ENCODE results near the gene TBKBP1.
A peak's percentile ranks its signal among the peaks of the same experiment; 100 is the strongest.

The TBKBP1 gene

DNA sequence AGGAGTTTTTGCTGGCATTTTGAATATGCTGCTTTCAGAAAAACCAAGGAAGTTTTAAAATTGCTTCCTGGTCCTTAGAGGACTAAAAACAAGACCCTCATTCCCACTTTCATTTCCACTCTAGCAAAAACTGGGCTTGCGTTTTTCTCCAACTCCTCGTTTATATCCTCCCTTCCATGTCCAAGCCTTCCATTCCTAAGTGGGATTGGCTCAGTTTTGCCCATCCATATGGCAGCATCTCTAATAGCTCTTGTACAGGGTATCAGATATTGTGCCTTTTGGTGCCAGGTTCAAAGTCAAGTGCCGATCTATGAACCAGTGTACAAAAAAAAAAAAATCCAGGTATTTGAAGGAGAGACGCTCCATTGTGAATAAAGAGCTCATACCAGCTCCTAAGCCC lies 9.9 kb upstream of the TBKBP1 start:
- Histone ChIP-seq H3K4me1 (ENCODE audit: insufficient read depth, low read length) (peaks cover 14% of the 10 kb centered on the region), H3K9me3 (ENCODE audit: insufficient read depth, low read depth, low read length) (no peaks in the 10 kb centered on the region), H3K27ac (ENCODE audit: low read length) (no peak overlapping the region), H3K27me3 (ENCODE audit: insufficient read depth, low read length) (no peaks in the 10 kb centered on the region), H3K9ac (ENCODE audit: low read depth, low read length) (no peak overlapping the region), H3K4me3 (ENCODE audit: low read length) (no peak overlapping the region), H3K36me3 (ENCODE audit: insufficient read depth, low read depth, low read length) (peaks cover 80% of the 10 kb centered on the region)

DNA sequence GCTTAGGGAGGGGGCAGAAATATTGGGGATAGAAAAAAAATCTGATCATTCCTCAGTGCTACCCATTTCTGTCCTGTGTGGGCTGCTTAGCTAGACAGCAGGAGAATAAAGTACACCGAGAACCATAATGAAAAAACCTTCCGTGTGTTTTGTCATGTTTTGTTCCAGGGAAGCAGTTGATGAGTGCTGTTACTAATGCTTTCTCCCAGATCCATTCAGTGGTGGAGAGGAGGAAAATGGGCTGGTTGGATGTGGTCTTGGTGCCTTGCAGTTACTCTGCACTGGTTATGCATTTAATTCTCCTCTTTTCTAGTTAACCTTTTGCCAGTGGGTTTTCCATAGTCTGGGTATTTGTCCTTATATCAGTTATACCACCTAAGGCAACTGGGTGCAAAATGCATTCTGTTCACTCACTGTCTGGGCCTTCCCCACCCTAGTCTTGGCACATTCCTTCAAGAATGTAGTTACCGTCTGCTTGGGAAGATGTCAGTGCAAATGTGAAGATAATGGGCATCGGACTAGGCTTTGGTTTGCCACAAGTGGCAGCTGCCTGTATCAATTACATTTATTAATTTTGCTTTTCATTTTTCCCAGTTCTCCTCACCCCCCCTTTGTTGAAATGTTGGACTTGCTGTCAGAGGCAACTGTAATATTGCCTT lies 9.3 kb upstream of the TBKBP1 start:
- Histone ChIP-seq H3K36me3 (ENCODE audit: insufficient read depth, low read depth, low read length) (peaks cover 74% of the 10 kb centered on the region), H3K27me3 (ENCODE audit: insufficient read depth, low read length) (no peaks in the 10 kb centered on the region), H3K9ac (ENCODE audit: low read depth, low read length) (no peak overlapping the region), H3K4me3 (ENCODE audit: low read length) (no peak overlapping the region), H3K9me3 (ENCODE audit: insufficient read depth, low read depth, low read length) (no peaks in the 10 kb centered on the region), H3K27ac (ENCODE audit: low read length) (no peak overlapping the region), H3K4me1 (ENCODE audit: insufficient read depth, low read length) (peaks cover 14% of the 10 kb centered on the region)

- no peaks in the 10 kb centered on the region for H3K9me3 ChIP-seq (ENCODE audit: insufficient read depth, low read depth, low read length)
- H3K4me1 ChIP-seq (ENCODE audit: insufficient read depth, low read length), result peaks cover 14% of the 10 kb centered on the region
- H3K9ac ChIP-seq (ENCODE audit: low read depth, low read length), result no peak overlapping the region
- no peaks in the 10 kb centered on the region for H3K27me3 ChIP-seq (ENCODE audit: insufficient read depth, low read length)
- no peak overlapping the region for H3K27ac ChIP-seq (ENCODE audit: low read length)
- peaks cover 63% of the 10 kb centered on the region for H3K36me3 ChIP-seq (ENCODE audit: insufficient read depth, low read depth, low read length)
- H3K4me3 ChIP-seq (ENCODE audit: low read length), result no peak overlapping the region
Measured at GRCh38 chr17:47685556-47686275, 8.2 kb upstream of the TBKBP1 start.

DNA sequence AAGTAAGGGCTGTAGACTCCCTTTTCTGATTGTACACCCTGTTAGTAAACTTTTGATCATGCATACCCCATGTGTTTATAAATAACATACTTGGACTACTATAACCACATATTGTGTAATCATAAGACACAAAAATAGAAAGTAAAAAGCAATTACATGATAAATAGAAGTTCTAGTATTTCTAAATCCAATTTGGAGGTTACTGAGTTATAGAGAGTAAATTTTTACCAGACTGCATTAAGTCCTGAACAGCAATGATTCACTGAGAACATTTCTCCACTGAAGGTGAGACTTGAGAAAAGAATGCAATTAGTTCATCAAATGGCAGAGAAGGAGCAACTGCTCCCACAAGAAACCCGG lies 7.7 kb upstream of the TBKBP1 start:
- no peak overlapping the region for H3K27ac ChIP-seq (ENCODE audit: low read length)
- no peak overlapping the region for H3K9ac ChIP-seq (ENCODE audit: low read depth, low read length)
- H3K4me1 ChIP-seq (ENCODE audit: insufficient read depth, low read length), result peaks cover 14% of the 10 kb centered on the region
- H3K36me3 ChIP-seq (ENCODE audit: insufficient read depth, low read depth, low read length), result peaks cover 58% of the 10 kb centered on the region
- H3K4me3 ChIP-seq (ENCODE audit: low read length), result no peak overlapping the region
- H3K9me3 ChIP-seq (ENCODE audit: insufficient read depth, low read depth, low read length), result no peaks in the 10 kb centered on the region
- H3K27me3 ChIP-seq (ENCODE audit: insufficient read depth, low read length), result no peaks in the 10 kb centered on the region

DNA sequence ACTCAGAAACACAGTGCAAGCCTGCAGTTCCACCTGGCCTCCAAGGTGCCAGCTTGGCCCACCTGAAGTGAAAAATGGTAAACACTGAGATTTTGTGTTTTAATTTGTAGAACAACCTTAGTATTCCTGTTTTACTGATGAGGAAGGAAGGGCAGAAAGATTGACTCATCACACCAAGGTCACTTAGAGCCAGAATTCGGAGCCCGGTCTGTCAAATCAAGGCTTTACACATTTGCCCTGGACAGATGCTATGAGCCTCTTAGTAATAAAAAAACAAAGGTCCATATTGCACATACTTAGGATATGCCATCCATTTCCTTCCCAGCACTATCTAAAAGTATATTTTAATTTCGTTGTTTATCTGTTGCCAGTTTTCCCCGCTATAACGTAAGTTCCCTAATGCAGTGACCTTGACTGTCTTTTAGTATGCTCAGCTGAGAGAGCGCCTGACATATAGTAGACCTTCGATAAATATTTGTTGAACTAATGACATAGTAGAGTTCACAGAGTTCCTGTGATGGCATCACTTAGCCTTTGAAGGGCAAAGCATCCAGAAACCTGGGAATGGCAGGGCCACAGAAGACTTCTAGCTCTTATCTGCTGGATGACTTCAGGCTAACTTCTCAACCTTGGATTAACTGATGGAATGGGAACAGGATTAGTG lies 7.2 kb upstream of the TBKBP1 start:
- Histone ChIP-seq H3K9ac (ENCODE audit: low read depth, low read length) (peak overlapping the region; percentile 5; the same call in 1 of the 2 replicates), H3K27ac (ENCODE audit: low read length) (no peak overlapping the region), H3K4me1 (ENCODE audit: insufficient read depth, low read length) (peaks cover 14% of the 10 kb centered on the region), H3K27me3 (ENCODE audit: insufficient read depth, low read length) (no peaks in the 10 kb centered on the region), H3K9me3 (ENCODE audit: insufficient read depth, low read depth, low read length) (no peaks in the 10 kb centered on the region), H3K4me3 (ENCODE audit: low read length) (no peak overlapping the region), H3K36me3 (ENCODE audit: insufficient read depth, low read depth, low read length) (peaks cover 53% of the 10 kb centered on the region)

GRCh38 chr17:47687328-47687690 lies 6.7 kb upstream of the TBKBP1 start:
- H3K4me3 ChIP-seq (ENCODE audit: low read length), result no peak overlapping the region
- no peaks in the 10 kb centered on the region for H3K9me3 ChIP-seq (ENCODE audit: insufficient read depth, low read depth, low read length)
- peaks cover 47% of the 10 kb centered on the region for H3K36me3 ChIP-seq (ENCODE audit: insufficient read depth, low read depth, low read length)
- peak overlapping the region; percentile 5; the same call in 1 of the 2 replicates for H3K9ac ChIP-seq (ENCODE audit: low read depth, low read length)
- H3K27ac ChIP-seq (ENCODE audit: low read length), result no peak overlapping the region
- no peaks in the 10 kb centered on the region for H3K27me3 ChIP-seq (ENCODE audit: insufficient read depth, low read length)
- H3K4me1 ChIP-seq (ENCODE audit: insufficient read depth, low read length), result peaks cover 18% of the 10 kb centered on the region

DNA sequence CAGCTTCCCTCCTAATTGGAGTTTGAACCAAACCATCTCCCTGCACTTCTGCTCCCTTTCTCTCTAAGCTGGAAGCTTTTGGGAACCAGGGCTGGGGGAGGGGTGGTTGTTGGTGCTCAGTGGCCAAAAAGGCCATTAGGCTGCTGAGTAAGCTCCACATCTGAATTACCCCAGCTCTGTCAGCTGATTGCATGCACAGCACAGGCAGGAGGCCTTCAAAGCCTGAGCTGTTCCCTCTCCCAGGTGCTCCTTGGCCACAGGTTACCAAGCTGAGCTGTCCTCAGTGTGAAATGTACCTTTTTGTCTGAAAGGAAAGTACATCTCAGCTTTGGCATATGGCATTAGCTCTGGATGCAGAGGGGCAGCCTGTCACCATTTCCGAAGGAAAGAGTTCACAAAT lies 6.2 kb upstream of the TBKBP1 start:
- H3K9ac ChIP-seq (ENCODE audit: low read depth, low read length), result peak overlapping the region; percentile 5; the same call in 1 of the 2 replicates
- no peaks in the 10 kb centered on the region for H3K27me3 ChIP-seq (ENCODE audit: insufficient read depth, low read length)
- H3K27ac ChIP-seq (ENCODE audit: low read length), result no peak overlapping the region
- no peaks in the 10 kb centered on the region for H3K9me3 ChIP-seq (ENCODE audit: insufficient read depth, low read depth, low read length)
- H3K4me3 ChIP-seq (ENCODE audit: low read length), result no peak overlapping the region
- H3K36me3 ChIP-seq (ENCODE audit: insufficient read depth, low read depth, low read length), result peaks cover 43% of the 10 kb centered on the region
- peaks cover 22% of the 10 kb centered on the region for H3K4me1 ChIP-seq (ENCODE audit: insufficient read depth, low read length)

GRCh38 chr17:47690121-47690520 lies 3.8 kb upstream of the TBKBP1 start:
- Histone ChIP-seq H3K4me1 (ENCODE audit: insufficient read depth, low read length) (peaks cover 30% of the 10 kb centered on the region), H3K27ac (ENCODE audit: low read length) (no peak overlapping the region), H3K9me3 (ENCODE audit: insufficient read depth, low read depth, low read length) (no peaks in the 10 kb centered on the region), H3K36me3 (ENCODE audit: insufficient read depth, low read depth, low read length) (peaks cover 19% of the 10 kb centered on the region; the same call in 1 of the 2 replicates), H3K4me3 (ENCODE audit: low read length) (no peak overlapping the region), H3K9ac (ENCODE audit: low read depth, low read length) (no peak overlapping the region), H3K27me3 (ENCODE audit: insufficient read depth, low read length) (no peaks in the 10 kb centered on the region; the same call in 1 of the 2 replicates)

GRCh38 chr17:47692137-47692894 lies 1.6 kb upstream of the TBKBP1 start:
- Histone ChIP-seq H3K9ac (ENCODE audit: low read depth, low read length) (peak overlapping the region; percentile 77; the same call in 1 of the 2 replicates), H3K4me3 (ENCODE audit: low read length) (peak overlapping the region; percentile 77), H3K4me1 (ENCODE audit: insufficient read depth, low read length) (peaks cover 24% of the 10 kb centered on the region), H3K27me3 (ENCODE audit: insufficient read depth, low read length) (no peaks in the 10 kb centered on the region; the same call in 1 of the 2 replicates), H3K36me3 (ENCODE audit: insufficient read depth, low read depth, low read length) (0 out of 2 replicates have a peak, but pooled peaks cover 5% of the 10 kb centered on the region), H3K9me3 (ENCODE audit: insufficient read depth, low read depth, low read length) (no peaks in the 10 kb centered on the region), H3K27ac (ENCODE audit: low read length) (no peak overlapping the region)

DNA sequence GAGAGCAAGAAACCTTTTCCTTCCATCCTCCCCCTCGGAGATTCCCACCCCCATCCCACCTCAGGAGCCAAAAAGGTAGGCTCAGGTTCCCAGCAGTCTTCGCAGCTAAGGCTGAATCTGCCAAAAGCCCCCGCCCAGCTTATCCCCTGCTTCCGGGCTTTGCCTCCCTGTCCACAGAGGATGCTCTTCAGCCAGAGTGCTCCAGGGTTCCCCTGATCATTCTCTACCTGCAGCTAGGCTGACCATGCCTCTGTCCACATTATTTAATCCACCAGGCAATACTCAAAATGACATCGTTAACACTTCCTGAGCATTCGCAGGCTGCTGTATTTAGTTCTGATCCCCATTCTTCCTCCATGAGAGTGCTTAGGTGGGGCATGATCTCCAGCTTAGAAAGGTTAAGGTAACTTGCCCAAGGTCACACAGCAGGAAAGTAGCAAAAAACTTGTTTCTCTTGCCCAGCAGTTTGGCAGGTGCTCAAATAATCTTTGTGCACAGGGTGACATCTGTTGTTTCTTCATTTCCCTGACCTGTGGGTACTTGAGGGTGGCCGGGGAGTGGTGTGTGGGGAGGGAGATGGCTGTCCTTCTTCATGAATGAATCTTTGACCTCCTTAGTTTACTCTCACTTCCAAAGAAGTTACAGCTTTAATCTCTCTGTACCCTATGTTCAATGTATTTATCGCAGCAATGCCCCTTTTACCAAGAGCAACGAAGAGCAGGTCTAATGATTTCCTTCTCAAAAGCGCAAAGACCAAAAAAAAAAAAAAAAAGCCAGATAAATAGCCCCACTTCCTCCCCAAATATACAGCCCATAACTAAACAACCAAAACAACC lies 848 bp upstream of the TBKBP1 start:
- H3K4me3 ChIP-seq (ENCODE audit: low read length), result peak overlapping the region; percentile 77
- peak overlapping the region; percentile 77; the same call in 1 of the 2 replicates for H3K9ac ChIP-seq (ENCODE audit: low read depth, low read length)
- peak overlapping the region; percentile 49 for H3K27ac ChIP-seq (ENCODE audit: low read length)

More for the DNA sequence above, 848 bp upstream of the TBKBP1 start:
- H3K4me1 ChIP-seq (ENCODE audit: insufficient read depth, low read length), result peaks cover 16% of the 10 kb centered on the region
- H3K36me3 ChIP-seq (ENCODE audit: insufficient read depth, low read depth, low read length), result 0 out of 2 replicates have a peak, but pooled peaks cover 5% of the 10 kb centered on the region
- H3K9me3 ChIP-seq (ENCODE audit: insufficient read depth, low read depth, low read length), result no peaks in the 10 kb centered on the region
- H3K27me3 ChIP-seq (ENCODE audit: insufficient read depth, low read length), result no peaks in the 10 kb centered on the region; the same call in 1 of the 2 replicates

Measured in iPS-20b (cell line).